NCI-H82 treated with DMSO at 0.1 percent for 48 hours (cell line): ENCODE measurements around the gene WDR18.

ENCODE experiments used
- DNase-seq: peaks from one replicate; lab custom pipeline; 2025; ENCODE audit not compliant: unreplicated experiment; lab: John Stamatoyannopoulos, UW

Gene WDR18

GRCh38 chr19:1041272-1041834, 57.2 kb downstream of the WDR18 start:
- DNase-seq: no peak

- no peak for DNase-seq
Measured at GRCh38 chr19:1041835-1042685, 57.9 kb downstream of the WDR18 start.

GRCh38 chr19:1042689-1043511, 58.8 kb downstream of the WDR18 start:
- no peak for DNase-seq
